Activated naive CD8-positive, alpha-beta T cell (primary cell): ENCODE data around the gene IL1F10.

ENCODE experiments used
- H3K27ac Mint-ChIP-seq: one replicate; pipeline ENCODE4 v1.8.0; 2021; ENCODE audit warnings: mixed read lengths
- H3K27me3 Mint-ChIP-seq: one replicate; pipeline ENCODE4 v1.8.0; 2021; ENCODE audit warnings: mixed read lengths
- H3K36me3 Mint-ChIP-seq: one replicate; pipeline ENCODE4 v1.8.0; 2021; ENCODE audit warnings: mixed read lengths
- H3K4me1 Mint-ChIP-seq: one replicate; pipeline ENCODE4 v1.8.0; 2021; ENCODE audit warnings: low read depth, mixed read lengths
- H3K4me3 Mint-ChIP-seq: one replicate; pipeline ENCODE4 v1.8.0; 2021; ENCODE audit warnings: mild to moderate bottlenecking, mixed read lengths
- H3K9me3 Mint-ChIP-seq: one replicate; pipeline ENCODE4 v1.8.0; 2021; ENCODE audit warnings: low read depth, mixed read lengths

The IL1F10 gene, protein sequence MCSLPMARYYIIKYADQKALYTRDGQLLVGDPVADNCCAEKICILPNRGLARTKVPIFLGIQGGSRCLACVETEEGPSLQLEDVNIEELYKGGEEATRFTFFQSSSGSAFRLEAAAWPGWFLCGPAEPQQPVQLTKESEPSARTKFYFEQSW

DNA sequence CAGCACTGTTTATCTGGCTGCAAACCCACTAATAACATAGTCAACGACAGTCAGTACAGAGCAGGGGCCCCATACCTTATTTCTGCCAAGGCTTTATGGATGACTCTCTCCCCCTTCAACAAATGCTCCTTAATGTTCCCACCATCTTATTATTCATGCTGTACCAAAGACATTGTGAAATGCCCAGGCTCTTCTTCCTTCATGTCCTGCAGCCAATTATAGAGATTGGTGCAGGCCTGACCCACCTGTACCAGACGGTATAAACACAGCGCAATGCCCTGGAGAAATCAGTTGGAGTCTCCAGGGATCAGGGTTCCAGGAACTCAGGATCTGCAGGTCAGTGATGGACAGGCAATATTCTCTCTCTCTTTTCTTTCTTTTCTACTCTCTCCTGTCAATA, at the start of gene IL1F10:
Gene IL1F10, plus strand, starts transcription at position 290 of the 400 bp plus-strand sequence. CDS start 4,769 bp downstream, outside the sequence.
- H3K36me3 Mint-ChIP-seq, result peaks cover 3% of the 10 kb centered on the region

DNA sequence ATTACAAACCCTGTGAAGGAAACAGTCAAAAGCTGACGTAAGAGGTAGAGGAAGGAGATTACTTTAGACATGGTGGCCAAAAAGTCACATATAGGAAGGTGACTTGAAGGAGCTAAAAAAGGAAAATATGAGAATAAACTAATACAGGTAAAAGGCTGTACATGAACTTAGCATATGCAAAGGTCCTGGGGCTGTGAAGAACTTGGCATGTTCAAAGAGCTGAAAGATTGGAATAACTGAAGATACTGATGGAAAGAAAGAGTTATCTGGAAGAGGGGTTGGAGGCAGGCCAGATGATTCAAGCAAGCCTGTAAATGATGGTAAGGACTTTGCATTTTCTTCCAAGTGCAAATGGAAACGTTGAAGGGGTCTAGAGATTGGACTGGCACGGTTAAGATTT, 49.3 kb upstream of the IL1F10 start:
- Mint-ChIP-seq H3K9me3 (peaks cover 10% of the 10 kb centered on the region), H3K27me3 (no peaks in the 10 kb centered on the region), H3K27ac (no peak overlapping the region), H3K4me1 (peaks cover 17% of the 10 kb centered on the region), H3K36me3 (peaks cover 5% of the 10 kb centered on the region), H3K4me3 (no peak overlapping the region)

More for the DNA sequence above, at the start of gene IL1F10:
- H3K4me3 Mint-ChIP-seq, result no peak within 1 kb of the TSS
- H3K4me1 Mint-ChIP-seq, result no peaks in the 10 kb centered on the region
- no peak within 1 kb of the TSS for H3K27ac Mint-ChIP-seq
- H3K27me3 Mint-ChIP-seq, result no peaks in the 10 kb centered on the region
- H3K9me3 Mint-ChIP-seq, result no peaks in the 10 kb centered on the region

DNA sequence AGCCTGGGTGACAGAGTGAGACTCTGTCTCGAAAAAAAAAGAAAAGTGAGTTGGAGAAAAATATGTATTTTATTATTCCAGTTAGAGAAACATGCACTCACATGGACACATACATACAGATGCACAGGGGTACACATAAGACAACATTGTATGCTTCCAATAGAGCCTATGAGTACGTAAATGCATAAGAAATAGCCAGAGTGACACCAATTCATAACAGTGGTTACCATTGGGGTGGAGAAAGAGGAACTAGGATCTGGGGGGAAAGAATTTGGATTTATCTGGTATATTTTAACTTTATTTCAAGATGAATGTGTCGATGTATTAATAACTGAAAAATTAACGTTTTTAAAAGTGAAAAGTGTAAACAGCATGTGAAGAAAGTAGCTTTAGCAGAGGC, 46.5 kb upstream of the IL1F10 start:
- Mint-ChIP-seq H3K36me3 (peaks cover 5% of the 10 kb centered on the region), H3K4me3 (no peak overlapping the region), H3K9me3 (peaks cover 10% of the 10 kb centered on the region), H3K4me1 (peaks cover 3% of the 10 kb centered on the region), H3K27ac (no peak overlapping the region), H3K27me3 (no peaks in the 10 kb centered on the region)

DNA sequence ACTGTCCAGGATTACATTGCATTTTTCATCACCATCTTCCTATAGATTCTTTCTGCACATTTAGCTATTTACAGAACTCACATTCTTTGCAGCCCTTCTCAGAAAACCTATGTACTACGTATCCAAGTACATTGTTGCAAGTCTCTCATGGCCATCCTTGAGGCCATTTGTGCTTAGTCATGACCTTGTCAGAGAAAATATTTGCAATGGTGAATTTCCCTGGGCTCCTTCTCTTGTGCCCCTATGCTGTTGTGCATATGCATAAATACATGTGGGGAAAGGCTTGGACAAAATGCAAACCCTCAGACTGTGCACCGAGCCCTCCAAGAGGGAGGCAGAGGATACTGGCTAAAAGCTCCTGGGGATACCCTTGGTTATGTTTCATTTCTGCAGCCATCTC, 43.0 kb upstream of the IL1F10 start:
- H3K4me3 Mint-ChIP-seq, result no peak overlapping the region
- no peak overlapping the region for H3K27ac Mint-ChIP-seq
- H3K27me3 Mint-ChIP-seq, result no peaks in the 10 kb centered on the region
- H3K36me3 Mint-ChIP-seq, result no peaks in the 10 kb centered on the region
- no peaks in the 10 kb centered on the region for H3K4me1 Mint-ChIP-seq
- H3K9me3 Mint-ChIP-seq, result no peaks in the 10 kb centered on the region

GRCh38 chr2:113025737-113026136, 42.0 kb upstream of the IL1F10 start:
- H3K27me3 Mint-ChIP-seq, result no peaks in the 10 kb centered on the region
- no peak overlapping the region for H3K27ac Mint-ChIP-seq
- H3K36me3 Mint-ChIP-seq, result no peaks in the 10 kb centered on the region
- H3K9me3 Mint-ChIP-seq, result no peaks in the 10 kb centered on the region
- no peaks in the 10 kb centered on the region for H3K4me1 Mint-ChIP-seq
- H3K4me3 Mint-ChIP-seq, result no peak overlapping the region

DNA sequence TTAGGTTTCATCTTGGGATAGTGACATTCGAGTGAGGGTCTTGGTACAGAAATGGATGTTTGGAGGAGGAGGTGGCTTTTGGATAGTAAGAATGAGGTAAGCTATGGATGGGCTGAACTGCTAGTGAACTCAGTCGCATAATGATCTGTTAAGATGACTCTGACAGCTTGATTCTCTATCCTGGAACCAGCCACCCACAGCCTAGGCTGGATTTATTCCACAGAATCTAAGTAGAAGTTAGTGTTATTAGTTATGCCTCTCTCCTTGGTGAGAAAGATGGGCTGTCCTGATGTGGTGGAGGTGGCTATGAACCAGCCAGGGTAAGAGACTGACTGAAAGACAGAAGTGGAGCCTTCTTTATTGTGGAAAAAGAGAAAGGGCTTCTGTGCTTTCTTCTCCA, 40.1 kb upstream of the IL1F10 start:
- Mint-ChIP-seq H3K4me1 (no peaks in the 10 kb centered on the region), H3K36me3 (no peaks in the 10 kb centered on the region), H3K27me3 (no peaks in the 10 kb centered on the region), H3K27ac (no peak overlapping the region), H3K4me3 (no peak overlapping the region), H3K9me3 (no peaks in the 10 kb centered on the region)

DNA sequence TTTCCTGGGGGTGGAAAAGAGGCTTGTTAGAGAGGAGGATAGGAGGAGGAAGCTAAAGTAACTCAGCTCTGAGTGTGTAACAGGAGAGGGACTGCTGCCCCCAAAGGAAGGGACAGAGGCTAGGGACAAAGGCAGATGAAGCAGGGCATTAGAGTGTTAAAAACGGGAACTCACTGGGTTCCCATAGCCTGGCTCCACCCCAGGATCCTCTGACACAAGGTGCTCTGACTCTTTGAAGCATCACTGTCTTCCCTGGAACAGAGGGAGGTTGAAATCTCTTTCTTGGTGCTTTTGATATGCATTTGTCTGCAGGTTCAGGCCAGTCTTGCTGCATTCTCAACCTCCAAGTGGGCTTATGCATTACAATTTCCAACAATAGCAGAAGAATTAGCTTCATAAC, 39.7 kb upstream of the IL1F10 start:
- Mint-ChIP-seq H3K27ac (no peak overlapping the region), H3K36me3 (no peaks in the 10 kb centered on the region), H3K9me3 (no peaks in the 10 kb centered on the region), H3K4me1 (no peaks in the 10 kb centered on the region), H3K4me3 (no peak overlapping the region), H3K27me3 (no peaks in the 10 kb centered on the region)

- Mint-ChIP-seq H3K4me1 (no peaks in the 10 kb centered on the region), H3K9me3 (no peaks in the 10 kb centered on the region), H3K36me3 (no peaks in the 10 kb centered on the region), H3K27ac (no peak overlapping the region), H3K4me3 (no peak overlapping the region), H3K27me3 (no peaks in the 10 kb centered on the region)
Measured at GRCh38 chr2:113032737-113033136, 35.0 kb upstream of the IL1F10 start.

GRCh38 chr2:113034016-113034415, 33.8 kb upstream of the IL1F10 start:
- Mint-ChIP-seq H3K4me3 (no peak overlapping the region), H3K9me3 (no peaks in the 10 kb centered on the region), H3K27ac (no peak overlapping the region), H3K27me3 (no peaks in the 10 kb centered on the region), H3K36me3 (no peaks in the 10 kb centered on the region), H3K4me1 (no peaks in the 10 kb centered on the region)

- no peaks in the 10 kb centered on the region for H3K36me3 Mint-ChIP-seq
- no peaks in the 10 kb centered on the region for H3K27me3 Mint-ChIP-seq
- H3K4me1 Mint-ChIP-seq, result no peaks in the 10 kb centered on the region
- H3K9me3 Mint-ChIP-seq, result no peaks in the 10 kb centered on the region
- no peak overlapping the region for H3K4me3 Mint-ChIP-seq
- H3K27ac Mint-ChIP-seq, result no peak overlapping the region
Measured at GRCh38 chr2:113036763-113037162, 31.0 kb upstream of the IL1F10 start.

DNA sequence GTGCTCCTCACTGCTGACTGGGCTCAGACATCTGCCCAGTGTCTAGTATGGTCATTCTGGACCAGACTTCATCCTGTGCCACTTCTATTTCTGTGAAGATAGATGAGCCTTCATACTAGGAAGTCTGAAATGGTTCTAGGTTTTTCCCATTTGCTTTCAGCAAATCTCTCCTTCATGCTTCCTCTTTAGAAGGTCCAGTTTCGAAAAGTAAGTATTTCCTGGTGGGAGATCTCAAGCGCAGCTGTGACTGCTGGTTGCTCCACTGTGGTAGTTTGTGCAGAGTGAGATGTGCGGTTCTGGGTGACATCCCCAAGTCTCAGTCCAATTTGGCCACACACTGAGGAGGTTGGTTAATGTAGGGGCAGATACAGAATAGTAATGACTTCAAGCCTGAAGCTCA, 29.5 kb upstream of the IL1F10 start:
- Mint-ChIP-seq H3K9me3 (no peaks in the 10 kb centered on the region), H3K36me3 (no peaks in the 10 kb centered on the region), H3K4me3 (no peak overlapping the region), H3K27ac (no peak overlapping the region), H3K27me3 (no peaks in the 10 kb centered on the region), H3K4me1 (no peaks in the 10 kb centered on the region)

GRCh38 chr2:113039158-113039557, 28.6 kb upstream of the IL1F10 start:
- Mint-ChIP-seq H3K4me1 (no peaks in the 10 kb centered on the region), H3K9me3 (no peaks in the 10 kb centered on the region), H3K4me3 (no peak overlapping the region), H3K27me3 (no peaks in the 10 kb centered on the region), H3K36me3 (no peaks in the 10 kb centered on the region), H3K27ac (no peak overlapping the region)

DNA sequence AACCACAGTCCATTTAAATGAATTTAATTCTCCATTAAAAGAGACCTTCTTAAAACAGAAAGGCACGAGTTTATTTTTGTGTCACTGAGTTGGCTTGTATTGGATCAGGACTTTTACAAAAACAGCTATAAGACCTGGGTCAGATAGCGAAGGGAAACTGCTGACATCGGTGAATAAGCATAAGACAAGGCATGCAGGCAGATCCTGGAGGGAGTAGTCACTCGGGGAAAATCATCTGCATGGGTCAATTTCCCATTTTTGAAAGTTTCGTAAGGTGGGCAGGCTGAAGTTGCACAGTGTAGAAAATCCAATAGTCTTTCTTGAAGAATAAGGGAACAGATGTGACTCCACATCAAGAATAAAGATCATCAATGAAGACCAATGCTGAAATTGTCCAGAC, 28.1 kb upstream of the IL1F10 start:
- Mint-ChIP-seq H3K27ac (no peak overlapping the region), H3K4me1 (no peaks in the 10 kb centered on the region), H3K36me3 (no peaks in the 10 kb centered on the region), H3K27me3 (no peaks in the 10 kb centered on the region), H3K4me3 (no peak overlapping the region), H3K9me3 (no peaks in the 10 kb centered on the region)

DNA sequence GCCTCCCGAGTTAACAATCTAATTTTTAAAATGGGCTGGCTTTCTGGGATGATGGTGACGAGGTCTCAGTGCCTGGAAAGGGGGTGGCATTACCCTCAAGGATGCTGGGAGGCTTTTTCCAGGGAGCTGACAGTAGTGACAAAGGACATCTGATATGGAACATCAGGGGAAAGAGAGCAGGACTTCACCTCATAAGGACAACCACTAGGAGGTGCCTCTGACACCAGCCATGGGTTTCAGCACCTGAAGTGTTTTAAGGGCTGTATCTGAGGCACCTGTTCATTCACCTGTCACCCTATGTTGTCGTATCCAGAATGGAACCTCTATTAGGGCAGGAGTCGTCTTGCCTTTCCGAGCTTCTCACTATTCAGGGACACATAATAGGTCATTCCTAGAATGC, 25.9 kb upstream of the IL1F10 start:
- Mint-ChIP-seq H3K4me3 (no peak overlapping the region), H3K27ac (no peak overlapping the region), H3K27me3 (no peaks in the 10 kb centered on the region), H3K4me1 (no peaks in the 10 kb centered on the region), H3K36me3 (no peaks in the 10 kb centered on the region), H3K9me3 (no peaks in the 10 kb centered on the region)

DNA sequence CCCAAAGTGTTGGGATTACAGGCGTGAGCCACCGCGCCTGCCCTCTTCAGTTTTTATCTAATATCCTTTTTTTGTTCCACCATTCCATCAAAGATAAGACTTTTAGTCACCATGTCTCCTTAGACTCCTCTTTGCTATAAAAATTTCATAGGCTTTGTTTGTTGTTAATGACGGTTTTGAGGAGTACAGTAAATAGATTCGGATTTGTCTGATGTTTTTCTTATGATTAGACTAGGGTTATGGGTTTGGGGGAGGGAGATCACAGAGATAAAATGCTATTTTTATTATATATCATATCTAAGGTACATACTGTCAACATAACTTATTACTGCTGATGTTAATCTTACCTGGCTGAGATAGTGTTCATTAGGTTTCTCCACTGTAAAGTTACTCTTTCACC, 21.3 kb upstream of the IL1F10 start:
- no peak overlapping the region for H3K27ac Mint-ChIP-seq
- no peaks in the 10 kb centered on the region for H3K4me1 Mint-ChIP-seq
- H3K4me3 Mint-ChIP-seq, result no peak overlapping the region
- no peaks in the 10 kb centered on the region for H3K9me3 Mint-ChIP-seq
- no peaks in the 10 kb centered on the region for H3K27me3 Mint-ChIP-seq
- H3K36me3 Mint-ChIP-seq, result no peaks in the 10 kb centered on the region
